ENCODE results near the gene PRSS3.
"Not testable (repeated sequence)": the region's sequence is repeated elsewhere in the genome, so short reads cannot be mapped to it uniquely, and the experiment has no call there.

The PRSS3 gene

GRCh38 chr9:33829641-33830230, 34.4 kb downstream of the PRSS3 start:
- H2AFZ ChIP-seq (ENCODE audit: low read depth, low read length); H3K9ac ChIP-seq (ENCODE audit: low read length); H3K27me3 ChIP-seq (ENCODE audit: control insufficient read depth in 1 of 2, insufficient read depth in 1 of 2, low read length in 2 of 2); H3K14ac ChIP-seq (ENCODE audit: low read length in 2 of 2); H2BK15ac ChIP-seq (ENCODE audit: low read depth, poor library complexity, severe bottlenecking); H2BK12ac ChIP-seq (ENCODE audit: low read length in 2 of 2); H3K27ac ChIP-seq (ENCODE audit: low read length, poor library complexity, severe bottlenecking); H2AK5ac ChIP-seq (ENCODE audit: low read length, severe bottlenecking); H3K79me1 ChIP-seq (replicated peaks; ENCODE audit: low read length, poor library complexity, severe bottlenecking); H4K91ac ChIP-seq (ENCODE audit: low read length); H3K4ac ChIP-seq (ENCODE audit: low read depth in 1 of 2, low read length in 2 of 2); H3K9me3 ChIP-seq (ENCODE audit: control insufficient read depth, low read length); H3K4me3 ChIP-seq (ENCODE audit: insufficient read depth in 1 of 2, low read depth in 1 of 2, low read length in 2 of 2); H2BK120ac ChIP-seq (ENCODE audit: low read depth, low read length); H2BK5ac ChIP-seq (ENCODE audit: low read depth, low read length, poor library complexity, severe bottlenecking); DNase-seq; H3K18ac ChIP-seq (ENCODE audit: low read depth in 1 of 2, low read length in 2 of 2); H3K4me1 ChIP-seq (ENCODE audit: control insufficient read depth, insufficient read depth, low read depth, low read length); H3K4me2 ChIP-seq (ENCODE audit: low read length, poor library complexity, severe bottlenecking); H4K8ac ChIP-seq (ENCODE audit: low read length); H3K23ac ChIP-seq (ENCODE audit: low read length in 2 of 2): not testable (repeated sequence)
- H3K36me3 ChIP-seq (ENCODE audit: control insufficient read depth in 1 of 2, insufficient read depth in 2 of 2, low read depth in 1 of 2, low read length in 2 of 2) = peaks cover 3 to 11% of the 10 kb centered on the region in 2 experiments
- 97% methylated on average over 12 of the region's 17 CpGs for WGBS

DNA sequence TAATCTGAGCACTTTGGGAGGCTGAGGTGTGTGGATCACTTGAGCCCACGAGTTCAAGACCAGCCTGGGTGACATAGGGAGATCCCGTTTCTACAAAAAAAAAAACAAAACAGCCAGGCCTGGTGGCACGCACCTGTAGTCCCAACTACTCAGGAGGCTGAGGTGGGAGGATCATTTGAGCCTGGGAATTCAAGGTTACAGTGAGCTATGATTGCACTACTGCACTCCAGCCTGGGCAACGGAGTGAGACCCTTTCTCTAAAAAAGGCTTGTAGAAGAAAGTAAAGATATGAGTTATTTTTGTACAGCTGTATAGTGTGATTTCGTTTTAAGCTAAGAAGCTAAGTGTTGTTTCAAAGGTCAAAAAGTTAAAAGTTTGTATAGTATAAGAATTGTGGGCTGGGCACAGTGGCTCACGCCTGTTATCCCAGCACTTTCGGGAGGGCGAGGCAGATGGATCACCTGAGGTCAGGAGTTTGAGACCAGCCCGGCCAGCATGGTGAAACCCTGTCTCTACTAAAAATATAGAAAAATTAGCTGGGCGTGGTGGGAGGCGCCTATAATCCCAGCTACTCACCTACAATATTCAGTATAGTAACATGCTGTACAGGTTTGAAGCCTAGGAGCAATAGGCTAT, 40.4 kb downstream of the PRSS3 start:
- Histone ChIP-seq H3K27ac (ENCODE audit: low read length, poor library complexity, severe bottlenecking) (no peak overlapping the region), H2AFZ (ENCODE audit: low read depth, low read length) (no peak overlapping the region), H3K9me3 (ENCODE audit: control insufficient read depth, low read length) (no peaks in the 10 kb centered on the region), H3K23ac (ENCODE audit: low read length in 2 of 2) (no peak overlapping the region), H3K4me2 (ENCODE audit: low read length, poor library complexity, severe bottlenecking) (no peak overlapping the region), H3K27me3 (ENCODE audit: control insufficient read depth in 1 of 2, insufficient read depth in 1 of 2, low read length in 2 of 2) (no peaks in the 10 kb centered on the region), H3K36me3 (ENCODE audit: control insufficient read depth in 1 of 2, insufficient read depth in 2 of 2, low read depth in 1 of 2, low read length in 2 of 2) (peaks cover 0 to 3% of the 10 kb centered on the region in 2 experiments), H3K14ac (ENCODE audit: low read length in 2 of 2) (no peak overlapping the region), H3K4ac (ENCODE audit: low read depth in 1 of 2, low read length in 2 of 2) (no peak overlapping the region), H3K4me3 (ENCODE audit: insufficient read depth in 1 of 2, low read depth in 1 of 2, low read length in 2 of 2) (no peak overlapping the region), H3K79me1 (replicated peaks; ENCODE audit: low read length, poor library complexity, severe bottlenecking) (no peaks in the 10 kb centered on the region), H4K91ac (ENCODE audit: low read length) (no peak overlapping the region), H3K9ac (ENCODE audit: low read length) (peak overlapping the region; percentile 48), H2BK15ac (ENCODE audit: low read depth, poor library complexity, severe bottlenecking) (no peak overlapping the region), H2AK5ac (ENCODE audit: low read length, severe bottlenecking) (no peak overlapping the region), H2BK120ac (ENCODE audit: low read depth, low read length) (no peak overlapping the region), H2BK12ac (ENCODE audit: low read length in 2 of 2) (no peak overlapping the region), H4K8ac (ENCODE audit: low read length) (no peak overlapping the region), H2BK5ac (ENCODE audit: low read depth, low read length, poor library complexity, severe bottlenecking) (no peak overlapping the region), H3K18ac (ENCODE audit: low read depth in 1 of 2, low read length in 2 of 2) (no peak overlapping the region), H3K4me1 (ENCODE audit: control insufficient read depth, insufficient read depth, low read depth, low read length) (peaks cover 11% of the 10 kb centered on the region)
- 96% methylated on average over 8 of the region's 11 CpGs for WGBS
- no peak for DNase-seq

GRCh38 chr9:33836261-33836660, 40.9 kb downstream of the PRSS3 start:
- not testable (repeated sequence) for H3K4me1 ChIP-seq (ENCODE audit: control insufficient read depth, insufficient read depth, low read depth, low read length); H2BK5ac ChIP-seq (ENCODE audit: low read depth, low read length, poor library complexity, severe bottlenecking); H2BK12ac ChIP-seq (ENCODE audit: low read length in 2 of 2); H3K23ac ChIP-seq (ENCODE audit: low read length in 2 of 2); H3K4me2 ChIP-seq (ENCODE audit: low read length, poor library complexity, severe bottlenecking); H3K9me3 ChIP-seq (ENCODE audit: control insufficient read depth, low read length); H3K27me3 ChIP-seq (ENCODE audit: control insufficient read depth in 1 of 2, insufficient read depth in 1 of 2, low read length in 2 of 2); H3K4ac ChIP-seq (ENCODE audit: low read depth in 1 of 2, low read length in 2 of 2); H3K18ac ChIP-seq (ENCODE audit: low read depth in 1 of 2, low read length in 2 of 2); H2BK15ac ChIP-seq (ENCODE audit: low read depth, poor library complexity, severe bottlenecking); H2AK5ac ChIP-seq (ENCODE audit: low read length, severe bottlenecking); H2BK120ac ChIP-seq (ENCODE audit: low read depth, low read length); H3K27ac ChIP-seq (ENCODE audit: low read length, poor library complexity, severe bottlenecking); H4K91ac ChIP-seq (ENCODE audit: low read length); H2AFZ ChIP-seq (ENCODE audit: low read depth, low read length); H4K8ac ChIP-seq (ENCODE audit: low read length); H3K4me3 ChIP-seq (ENCODE audit: insufficient read depth in 1 of 2, low read depth in 1 of 2, low read length in 2 of 2); H3K36me3 ChIP-seq (ENCODE audit: control insufficient read depth in 1 of 2, insufficient read depth in 2 of 2, low read depth in 1 of 2, low read length in 2 of 2); H3K14ac ChIP-seq (ENCODE audit: low read length in 2 of 2); H3K79me1 ChIP-seq (replicated peaks; ENCODE audit: low read length, poor library complexity, severe bottlenecking)
- peak; percentile 77 for DNase-seq
- H3K9ac ChIP-seq (ENCODE audit: low read length) = peak overlapping the region; percentile 48
- 81% methylated on average over 2 of the region's 2 CpGs for WGBS

GRCh38 chr9:33837138-33837537, 41.8 kb downstream of the PRSS3 start:
- no peak for DNase-seq
- Histone ChIP-seq H3K9me3 (ENCODE audit: control insufficient read depth, low read length) (no peaks in the 10 kb centered on the region), H4K8ac (ENCODE audit: low read length) (no peak overlapping the region), H4K91ac (ENCODE audit: low read length) (no peak overlapping the region), H2BK5ac (ENCODE audit: low read depth, low read length, poor library complexity, severe bottlenecking) (no peak overlapping the region), H2AK5ac (ENCODE audit: low read length, severe bottlenecking) (no peak overlapping the region), H3K4me3 (ENCODE audit: insufficient read depth in 1 of 2, low read depth in 1 of 2, low read length in 2 of 2) (no peak overlapping the region), H3K27me3 (ENCODE audit: control insufficient read depth in 1 of 2, insufficient read depth in 1 of 2, low read length in 2 of 2) (no peaks in the 10 kb centered on the region), H3K27ac (ENCODE audit: low read length, poor library complexity, severe bottlenecking) (no peak overlapping the region), H3K14ac (ENCODE audit: low read length in 2 of 2) (no peak overlapping the region), H3K23ac (ENCODE audit: low read length in 2 of 2) (no peak overlapping the region), H3K4me2 (ENCODE audit: low read length, poor library complexity, severe bottlenecking) (no peak overlapping the region), H2BK120ac (ENCODE audit: low read depth, low read length) (no peak overlapping the region), H2BK12ac (ENCODE audit: low read length in 2 of 2) (no peak overlapping the region), H3K9ac (ENCODE audit: low read length) (no peak overlapping the region), H2AFZ (ENCODE audit: low read depth, low read length) (no peak overlapping the region), H3K79me1 (replicated peaks; ENCODE audit: low read length, poor library complexity, severe bottlenecking) (no peaks in the 10 kb centered on the region), H3K4ac (ENCODE audit: low read depth in 1 of 2, low read length in 2 of 2) (no peak overlapping the region), H3K36me3 (ENCODE audit: control insufficient read depth in 1 of 2, insufficient read depth in 2 of 2, low read depth in 1 of 2, low read length in 2 of 2) (peaks cover 0 to 3% of the 10 kb centered on the region in 2 experiments), H2BK15ac (ENCODE audit: low read depth, poor library complexity, severe bottlenecking) (no peak overlapping the region), H3K4me1 (ENCODE audit: control insufficient read depth, insufficient read depth, low read depth, low read length) (peaks cover 11% of the 10 kb centered on the region), H3K18ac (ENCODE audit: low read depth in 1 of 2, low read length in 2 of 2) (no peak overlapping the region)
- 94% methylated on average over 3 of the region's 4 CpGs for WGBS
